Right ventricle myocardium inferior (tissue), 1 donor: ENCODE data around the gene VRK2. TPM values are rescaled to one million over a fixed set of nuclear protein-coding genes. Genes with fewer than 3 reads are reported as not detected.

Source experiments
- ATAC-seq: fragments of 200-7000 bp; cut with Tn5 transposase; one replicate; pipeline ENCODE4 v1.9.1; 2020; ENCODE audit warnings: mild to moderate bottlenecking, moderate library complexity
- DNase-seq: peaks from one replicate; pipeline ENCODE4 v3.0.0; 2021; ENCODE audit errors: missing footprints
- intact Hi-C: fragments of 100-400 bp; cut with DNase I; formaldehyde crosslinking; loops from one replicate; pipeline ENCODE4 v1.11.0; 2022
- long read RNA-seq: library from polyadenylated mRNA; unstranded; transcript quantifications from one replicate; pipeline ENCODE4 v2.0.0, GENCODE V29; 2021
- total RNA-seq: library from RNA; stranded (reverse); fragmentation: NEBNext Ultra II Directional; extraction: Animal tissue kit (Norgen Biotek cat#: 25700); gene quantifications from one replicate; pipeline ENCODE4 v1.2.1, GENCODE V29; 2021
- donor health status: DM: no; HTN: yes; CAD: no; lungs with severe emphysema.

The VRK2 gene
- total RNA-seq, result 29.4 TPM
- long read RNA-seq, partial matches to known transcripts, result 5 of 20 reads
- long read RNA-seq, other reads (novel, unspliced or antisense), result 14 of 20 reads

- DNase-seq, result peak; percentile 95
- peak; percentile 99 for ATAC-seq
- intact Hi-C loops, result loop anchor here (10.0 kb wide), 1 partner anchor 188 kb away; no protein-coding TSS in a partner anchor
These were observed at the start of gene VRK2 for GRCh38 chr2:58046585-58047372. TSS of gene VRK2 (plus strand) at chr2:58046806. CDS start at chr2:58048832, 2,026 bp downstream.

GRCh38 chr2:58006256-58006951, 40.2 kb upstream of the VRK2 start:
- DNase-seq (no peak), ATAC-seq (no peak)
- intact Hi-C loops, result no loop called here

GRCh38 chr2:58006952-58007284, 39.7 kb upstream of the VRK2 start:
- ATAC-seq (no peak), DNase-seq (no peak)
- intact Hi-C loops, result no loop called here

- intact Hi-C loops, result no loop called here
- DNase-seq, result no peak
- no peak for ATAC-seq
These were observed 36.0 kb upstream of the VRK2 start for GRCh38 chr2:58010599-58010998.

GRCh38 chr2:58019229-58019628, 27.4 kb upstream of the VRK2 start:
- intact Hi-C loops, result no loop called here
- DNase-seq (no peak), ATAC-seq (no peak)

- intact Hi-C loops, result no loop called here
- DNase-seq (no peak), ATAC-seq (no peak)
These were observed 21.3 kb upstream of the VRK2 start for GRCh38 chr2:58025150-58025933.

- DNase-seq (no peak), ATAC-seq (no peak)
- intact Hi-C loops, result no loop called here
These were observed 19.6 kb upstream of the VRK2 start for GRCh38 chr2:58027029-58027428.

GRCh38 chr2:58030771-58031170, 15.8 kb upstream of the VRK2 start:
- no peak for DNase-seq
- intact Hi-C loops, result no loop called here
- ATAC-seq, result no peak

- intact Hi-C loops, result no loop called here
- no peak for DNase-seq
These were observed 14.4 kb upstream of the VRK2 start for GRCh38 chr2:58032016-58032763.

GRCh38 chr2:58032764-58033080, 13.9 kb upstream of the VRK2 start:
- DNase-seq, result no peak
- ATAC-seq, result no peak
- intact Hi-C loops, result no loop called here

More at GRCh38 chr2:58032016-58032763, 14.4 kb upstream of the VRK2 start:
- ATAC-seq, result no peak

- no peak for DNase-seq
- intact Hi-C loops, result no loop called here
- no peak for ATAC-seq
These were observed 13.1 kb upstream of the VRK2 start for GRCh38 chr2:58033530-58033929.

GRCh38 chr2:58035352-58035751, 11.3 kb upstream of the VRK2 start:
- intact Hi-C loops, result no loop called here
- no peak for ATAC-seq
- DNase-seq, result no peak

GRCh38 chr2:58039170-58039611, 7.4 kb upstream of the VRK2 start:
- no peak for ATAC-seq
- intact Hi-C loops, result no loop called here
- no peak for DNase-seq

- intact Hi-C loops, result loop anchor here (10.0 kb wide), 1 partner anchor 192 kb away; no protein-coding TSS in a partner anchor
- DNase-seq, result no peak
- ATAC-seq, result no peak
These were observed 4.1 kb upstream of the VRK2 start for GRCh38 chr2:58042486-58042970.

GRCh38 chr2:58044145-58044544, 2.5 kb upstream of the VRK2 start:
- intact Hi-C loops, result loop anchor here (10.0 kb wide), 1 partner anchor 191 kb away; no protein-coding TSS in a partner anchor
- DNase-seq (no peak), ATAC-seq (no peak)

GRCh38 chr2:58045580-58046334, 849 bp upstream of the VRK2 start:
- intact Hi-C loops, result loop anchor here (10.0 kb wide), 1 partner anchor 189 kb away; no protein-coding TSS in a partner anchor
- no peak for ATAC-seq
- no peak for DNase-seq

GRCh38 chr2:58046335-58046584, 346 bp upstream of the VRK2 start:
- DNase-seq (no peak), ATAC-seq (peak; percentile 51)
- intact Hi-C loops, result loop anchor here (10.0 kb wide), 1 partner anchor 189 kb away; no protein-coding TSS in a partner anchor

GRCh38 chr2:58047373-58047935, 848 bp downstream of the VRK2 start:
- DNase-seq, result peak; percentile 58
- intact Hi-C loops, result loop anchor here (10.0 kb wide), 1 partner anchor 187 kb away; no protein-coding TSS in a partner anchor
- ATAC-seq, result no peak
